Body of pancreas (tissue), 2 donors: ENCODE results near the gene MAPK10. TPM values are rescaled to one million over a fixed set of nuclear protein-coding genes. Genes with fewer than 3 reads are reported as not detected.

ENCODE experiments used
- small RNA-seq: library from RNA; depleted of rRNA; stranded (forward); fragments of <200 nt; gene quantifications from one replicate; pipeline ENCODE3, GENCODE V24; 2016
- total RNA-seq, 2 donors: library from RNA; depleted of rRNA; stranded (reverse); fragments of >200 nt; gene quantifications; one replicate each; pipeline ENCODE4 v1.1.0, GENCODE V29; 2016

Gene MAPK10
- total RNA-seq, 2 donors from 2014 or later: 9.9 to 24.1 TPM

Small RNAs within 50 kb of the gene (small RNA-seq; reads per million reads assigned to genes)
- not detected for gene RN7SKP96

Other genes starting within 250 kb of the MAPK10 start
- gene PTPN13, start 234.3 kb upstream of the MAPK10 start, total RNA-seq: 10 to 100 TPM in 1 of 2 donors, 1 to 10 TPM in 1; 9.1 to 26.7 TPM